ENCODE results near the gene JARID2.

- TF ChIP-seq CTCF (IDR thresholded peaks at IDR 0.05; ENCODE audit: insufficient read depth, low read depth, low read length) (no peak), EZH2 (IDR thresholded peaks at IDR 0.05; ENCODE audit: insufficient read depth, low read length) (no peak)
Measured at GRCh38 chr6:15341311-15342001, 95.6 kb downstream of the JARID2 start.
